ENCODE data around the gene CNBP.

The CNBP gene

GRCh38 chr3:129130291-129130813 is 53.3 kb downstream of the CNBP start:
- DNase-seq: no peak

- DNase-seq: no peak
These were observed 55.1 kb downstream of the CNBP start for GRCh38 chr3:129128357-129129155.

- DNase-seq: no peak
These were observed 56.9 kb downstream of the CNBP start for GRCh38 chr3:129126726-129127280.

GRCh38 chr3:129123314-129124060 is 60.2 kb downstream of the CNBP start:
- peak; percentile 20 for DNase-seq

GRCh38 chr3:129122412-129123011 is 61.2 kb downstream of the CNBP start:
- DNase-seq: no peak

GRCh38 chr3:129121792-129122411 is 61.8 kb downstream of the CNBP start, which contains the start of gene RAB43:
Gene RAB43 (minus strand): TSS chr3:129121804. CDS start chr3:129121489, 315 bp downstream.
- peak; percentile 94 for DNase-seq

GRCh38 chr3:129121016-129121791 is 62.5 kb downstream of the CNBP start:
- no peak for DNase-seq

- DNase-seq: peak; percentile 31
These were observed 63.3 kb downstream of the CNBP start for GRCh38 chr3:129120254-129121004.

- peak; percentile 19 for DNase-seq
These were observed 64.2 kb downstream of the CNBP start for GRCh38 chr3:129119365-129120100.

GRCh38 chr3:129118745-129119144 is 65.0 kb downstream of the CNBP start:
- DNase-seq: no peak
